Neural cell (in vitro differentiated cells): ENCODE measurements around the gene SLC11A2.

Source experiments
- EP300 ChIP-seq: fragments of 450-650 bp; conservative IDR thresholded peaks from 2 replicates; pipeline ENCODE4 v1.6.1; 2014; ENCODE audit warnings: antibody characterized with exemption, mild to moderate bottlenecking, moderate library complexity; ENCODE audit not compliant: poor library complexity, severe bottlenecking
- EZH2 ChIP-seq: fragments of 200-600, 300-800 bp; shearing (Covaris generic), sonication (generic); IDR thresholded peaks from 2 replicates; pipeline ENCODE4 v1.6.1; 2014; ENCODE audit warnings: antibody characterized with exemption, low read length, borderline replicate concordance, mild to moderate bottlenecking; ENCODE audit not compliant: insufficient read depth, poor library complexity, severe bottlenecking
- MXI1 ChIP-seq: fragments of 450-650 bp; conservative IDR thresholded peaks from 2 replicates; pipeline ENCODE4 v1.6.1; 2014; ENCODE audit warnings: antibody characterized with exemption, mild to moderate bottlenecking; ENCODE audit not compliant: poor library complexity, severe bottlenecking
- POLR2AphosphoS5 ChIP-seq: IDR thresholded peaks from 2 replicates; pipeline ENCODE4 v1.6.1; 2012
- TF ChIP-seq, protein P1 (sequence below): fragments of 450-650 bp; IDR thresholded peaks from 2 replicates; pipeline ENCODE4 v1.5.1; 2014; ENCODE audit warnings: antibody characterized with exemption, mild to moderate bottlenecking, moderate library complexity; ENCODE audit not compliant: poor library complexity, severe bottlenecking
- TF ChIP-seq, protein P2 (sequence below): IDR thresholded peaks from 2 replicates; pipeline ENCODE4 v1.6.1; 2012; ENCODE audit warnings: borderline replicate concordance

DNA sequence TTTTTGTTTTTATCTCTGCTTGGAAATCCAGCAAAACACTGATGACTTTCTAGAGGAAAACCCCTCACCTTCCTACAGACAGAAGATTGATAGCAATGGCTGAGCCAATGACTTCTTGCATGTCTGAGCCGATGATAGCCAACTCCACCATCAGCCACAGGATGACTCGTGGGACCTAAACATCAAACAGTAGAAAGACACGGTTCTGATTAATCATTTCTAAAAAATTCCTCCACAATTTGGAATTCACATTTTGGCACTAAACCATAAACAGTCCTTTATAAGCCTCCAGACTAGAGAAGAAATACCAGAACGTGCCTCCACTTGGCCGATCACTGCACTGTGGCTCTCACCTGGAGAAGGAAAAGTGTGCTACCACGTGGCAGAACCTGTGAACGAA, 25.9 kb downstream of the SLC11A2 start:
- TF ChIP-seq POLR2AphosphoS5, result no peak
- TF ChIP-seq, protein P1, sequence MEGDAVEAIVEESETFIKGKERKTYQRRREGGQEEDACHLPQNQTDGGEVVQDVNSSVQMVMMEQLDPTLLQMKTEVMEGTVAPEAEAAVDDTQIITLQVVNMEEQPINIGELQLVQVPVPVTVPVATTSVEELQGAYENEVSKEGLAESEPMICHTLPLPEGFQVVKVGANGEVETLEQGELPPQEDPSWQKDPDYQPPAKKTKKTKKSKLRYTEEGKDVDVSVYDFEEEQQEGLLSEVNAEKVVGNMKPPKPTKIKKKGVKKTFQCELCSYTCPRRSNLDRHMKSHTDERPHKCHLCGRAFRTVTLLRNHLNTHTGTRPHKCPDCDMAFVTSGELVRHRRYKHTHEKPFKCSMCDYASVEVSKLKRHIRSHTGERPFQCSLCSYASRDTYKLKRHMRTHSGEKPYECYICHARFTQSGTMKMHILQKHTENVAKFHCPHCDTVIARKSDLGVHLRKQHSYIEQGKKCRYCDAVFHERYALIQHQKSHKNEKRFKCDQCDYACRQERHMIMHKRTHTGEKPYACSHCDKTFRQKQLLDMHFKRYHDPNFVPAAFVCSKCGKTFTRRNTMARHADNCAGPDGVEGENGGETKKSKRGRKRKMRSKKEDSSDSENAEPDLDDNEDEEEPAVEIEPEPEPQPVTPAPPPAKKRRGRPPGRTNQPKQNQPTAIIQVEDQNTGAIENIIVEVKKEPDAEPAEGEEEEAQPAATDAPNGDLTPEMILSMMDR, result no peak
- TF ChIP-seq MXI1, result no peak
- no peak for TF ChIP-seq EZH2
- TF ChIP-seq EP300, result no peak
- TF ChIP-seq, protein P2, sequence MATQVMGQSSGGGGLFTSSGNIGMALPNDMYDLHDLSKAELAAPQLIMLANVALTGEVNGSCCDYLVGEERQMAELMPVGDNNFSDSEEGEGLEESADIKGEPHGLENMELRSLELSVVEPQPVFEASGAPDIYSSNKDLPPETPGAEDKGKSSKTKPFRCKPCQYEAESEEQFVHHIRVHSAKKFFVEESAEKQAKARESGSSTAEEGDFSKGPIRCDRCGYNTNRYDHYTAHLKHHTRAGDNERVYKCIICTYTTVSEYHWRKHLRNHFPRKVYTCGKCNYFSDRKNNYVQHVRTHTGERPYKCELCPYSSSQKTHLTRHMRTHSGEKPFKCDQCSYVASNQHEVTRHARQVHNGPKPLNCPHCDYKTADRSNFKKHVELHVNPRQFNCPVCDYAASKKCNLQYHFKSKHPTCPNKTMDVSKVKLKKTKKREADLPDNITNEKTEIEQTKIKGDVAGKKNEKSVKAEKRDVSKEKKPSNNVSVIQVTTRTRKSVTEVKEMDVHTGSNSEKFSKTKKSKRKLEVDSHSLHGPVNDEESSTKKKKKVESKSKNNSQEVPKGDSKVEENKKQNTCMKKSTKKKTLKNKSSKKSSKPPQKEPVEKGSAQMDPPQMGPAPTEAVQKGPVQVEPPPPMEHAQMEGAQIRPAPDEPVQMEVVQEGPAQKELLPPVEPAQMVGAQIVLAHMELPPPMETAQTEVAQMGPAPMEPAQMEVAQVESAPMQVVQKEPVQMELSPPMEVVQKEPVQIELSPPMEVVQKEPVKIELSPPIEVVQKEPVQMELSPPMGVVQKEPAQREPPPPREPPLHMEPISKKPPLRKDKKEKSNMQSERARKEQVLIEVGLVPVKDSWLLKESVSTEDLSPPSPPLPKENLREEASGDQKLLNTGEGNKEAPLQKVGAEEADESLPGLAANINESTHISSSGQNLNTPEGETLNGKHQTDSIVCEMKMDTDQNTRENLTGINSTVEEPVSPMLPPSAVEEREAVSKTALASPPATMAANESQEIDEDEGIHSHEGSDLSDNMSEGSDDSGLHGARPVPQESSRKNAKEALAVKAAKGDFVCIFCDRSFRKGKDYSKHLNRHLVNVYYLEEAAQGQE, result no peak
